Measurements from ENCODE around the gene NUDT21. TPM values are rescaled to one million over a fixed set of nuclear protein-coding genes. Genes with fewer than 3 reads are reported as not detected.

The NUDT21 gene
- total and polyA plus RNA-seq, 8 donors, result 6.4 to 174 (median 27.7) TPM

DNA sequence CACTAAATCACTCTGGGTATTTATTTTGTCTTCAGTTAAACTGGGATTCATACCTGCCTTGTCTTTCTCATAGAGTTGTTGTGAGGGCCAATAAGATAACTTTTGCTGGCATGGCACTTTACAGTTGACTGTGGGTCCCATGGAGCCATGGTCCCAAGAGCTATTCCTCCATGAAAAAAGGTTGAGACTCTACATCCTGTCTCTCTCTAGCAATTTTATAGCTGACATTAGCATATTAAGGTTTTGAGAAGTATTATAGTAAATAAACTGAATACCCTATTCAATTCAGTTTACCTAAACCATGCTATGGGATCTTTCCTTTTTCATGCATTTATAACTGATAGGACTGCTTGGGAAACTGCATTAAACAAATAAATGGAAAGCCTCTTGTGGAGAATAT, 17.7 kb upstream of the NUDT21 start:
- H3K9me3 ChIP-seq, result no peaks in the 10 kb centered on the region
- no peak overlapping the region for H3K27ac ChIP-seq
- no peak overlapping the region for H3K4me3 ChIP-seq
- intact Hi-C loops (cut with DNase I; ENCODE audit: low total_unique reads), result no loop called here
- H3K36me3 ChIP-seq, result peaks cover 70 to 100% (median 100%) of the 10 kb centered on the region in 4 donors
- DNase-seq, result no peak
- no peaks in the 10 kb centered on the region for H3K27me3 ChIP-seq
- H3K4me1 ChIP-seq, result no peaks in the 10 kb centered on the region
- TF ChIP-seq, protein P1, sequence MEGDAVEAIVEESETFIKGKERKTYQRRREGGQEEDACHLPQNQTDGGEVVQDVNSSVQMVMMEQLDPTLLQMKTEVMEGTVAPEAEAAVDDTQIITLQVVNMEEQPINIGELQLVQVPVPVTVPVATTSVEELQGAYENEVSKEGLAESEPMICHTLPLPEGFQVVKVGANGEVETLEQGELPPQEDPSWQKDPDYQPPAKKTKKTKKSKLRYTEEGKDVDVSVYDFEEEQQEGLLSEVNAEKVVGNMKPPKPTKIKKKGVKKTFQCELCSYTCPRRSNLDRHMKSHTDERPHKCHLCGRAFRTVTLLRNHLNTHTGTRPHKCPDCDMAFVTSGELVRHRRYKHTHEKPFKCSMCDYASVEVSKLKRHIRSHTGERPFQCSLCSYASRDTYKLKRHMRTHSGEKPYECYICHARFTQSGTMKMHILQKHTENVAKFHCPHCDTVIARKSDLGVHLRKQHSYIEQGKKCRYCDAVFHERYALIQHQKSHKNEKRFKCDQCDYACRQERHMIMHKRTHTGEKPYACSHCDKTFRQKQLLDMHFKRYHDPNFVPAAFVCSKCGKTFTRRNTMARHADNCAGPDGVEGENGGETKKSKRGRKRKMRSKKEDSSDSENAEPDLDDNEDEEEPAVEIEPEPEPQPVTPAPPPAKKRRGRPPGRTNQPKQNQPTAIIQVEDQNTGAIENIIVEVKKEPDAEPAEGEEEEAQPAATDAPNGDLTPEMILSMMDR (IDR thresholded peaks at IDR 0.05), result no peak
- TF ChIP-seq POLR2AphosphoS5 (IDR thresholded peaks at IDR 0.05), result no peak
- no peak for TF ChIP-seq POLR2A (IDR thresholded peaks at IDR 0.05)
- no peak for TF ChIP-seq EP300 (IDR thresholded peaks at IDR 0.05)

- Histone ChIP-seq H3K27ac (no peak overlapping the region), H3K36me3 (peaks cover 50 to 100% (median 96%) of the 10 kb centered on the region in 4 donors), H3K9me3 (no peaks in the 10 kb centered on the region), H3K27me3 (no peaks in the 10 kb centered on the region), H3K4me1 (no peaks in the 10 kb centered on the region), H3K4me3 (no peak overlapping the region)
- no peak for TF ChIP-seq POLR2AphosphoS5 (IDR thresholded peaks at IDR 0.05)
- TF ChIP-seq POLR2A (IDR thresholded peaks at IDR 0.05), result no peak
- TF ChIP-seq, protein P1 (IDR thresholded peaks at IDR 0.05), result no peak
- no peak for TF ChIP-seq EP300 (IDR thresholded peaks at IDR 0.05)
- intact Hi-C loops (cut with DNase I; ENCODE audit: low total_unique reads), result no loop called here
- WGBS, 5 donors, result 95 to 98% (median 97%) methylated on average over 2 of the region's 2 CpGs
- no peak for DNase-seq
Measured at GRCh38 chr16:56466344-56466743, 15.2 kb upstream of the NUDT21 start.

DNA sequence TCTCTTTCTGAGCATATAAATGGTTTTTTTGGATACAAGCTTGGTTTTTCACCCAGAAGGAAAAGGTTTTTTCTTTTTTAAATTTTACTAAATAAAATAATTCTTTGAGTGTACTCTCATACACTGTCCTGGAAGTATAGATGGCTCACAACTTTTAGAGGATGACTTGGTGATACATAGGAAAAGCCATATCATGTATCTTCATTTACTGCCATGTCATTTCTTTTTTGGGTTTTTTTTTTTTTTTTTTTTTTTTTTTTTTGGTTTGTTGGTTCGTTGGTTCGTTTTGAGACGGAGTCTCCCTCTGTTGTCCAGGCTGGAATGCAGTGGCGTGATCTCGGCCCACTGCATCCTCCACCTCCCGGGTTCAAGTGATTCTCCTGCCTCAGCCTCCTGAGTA, 12.0 kb upstream of the NUDT21 start:
- DNase-seq, result no peak
- 91 to 99% (median 94%) methylated on average over 6 of the region's 6 CpGs for WGBS, 5 donors
- TF ChIP-seq, protein P1 (IDR thresholded peaks at IDR 0.05), result no peak
- TF ChIP-seq POLR2A (IDR thresholded peaks at IDR 0.05), result no peak
- TF ChIP-seq EP300 (IDR thresholded peaks at IDR 0.05), result no peak
- TF ChIP-seq POLR2AphosphoS5 (IDR thresholded peaks at IDR 0.05), result no peak
- no peak overlapping the region for H3K27ac ChIP-seq
- H3K4me1 ChIP-seq, result no peaks in the 10 kb centered on the region
- H3K9me3 ChIP-seq, result no peaks in the 10 kb centered on the region
- H3K27me3 ChIP-seq, result no peaks in the 10 kb centered on the region
- intact Hi-C loops (cut with DNase I; ENCODE audit: low total_unique reads), result no loop called here
- H3K4me3 ChIP-seq, result no peak overlapping the region
- peaks cover 28 to 96% (median 91%) of the 10 kb centered on the region in 4 donors for H3K36me3 ChIP-seq

DNA sequence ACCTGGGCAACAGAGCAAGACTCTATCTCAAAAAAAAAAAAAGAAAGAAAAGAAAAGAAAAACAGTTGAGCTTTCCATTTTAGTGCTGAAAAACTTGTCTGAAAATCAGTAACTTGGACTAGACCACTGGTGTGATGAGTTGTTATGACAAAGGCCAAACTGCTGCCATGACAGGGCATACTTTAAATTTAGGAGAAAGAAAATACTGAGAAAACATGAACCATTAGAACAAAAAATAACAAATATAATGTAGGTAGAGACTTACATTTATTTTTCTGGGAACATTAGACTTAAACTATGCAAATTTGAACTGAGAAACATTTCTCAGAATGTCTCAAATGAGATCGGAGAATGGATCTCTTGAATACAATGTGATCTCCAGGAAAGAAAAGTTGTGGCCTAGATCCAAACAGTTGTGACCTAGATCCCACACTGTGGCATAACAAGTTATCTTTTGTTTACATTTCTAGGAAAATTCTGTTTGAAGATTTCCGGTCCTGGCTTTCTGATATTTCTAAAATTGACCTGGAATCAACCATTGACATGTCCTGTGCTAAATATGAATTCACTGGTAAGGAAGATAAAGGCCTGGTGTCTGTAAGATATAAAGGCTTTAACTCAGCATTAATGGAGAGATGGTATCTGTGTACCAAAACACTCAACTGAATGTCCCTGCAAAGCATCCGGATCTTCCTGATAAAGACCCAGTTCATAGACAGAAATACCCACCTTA, 11.1 kb upstream of the NUDT21 start:
- H3K9me3 ChIP-seq, result no peaks in the 10 kb centered on the region
- H3K36me3 ChIP-seq, result peaks cover 24 to 95% (median 90%) of the 10 kb centered on the region in 4 donors
- WGBS, 5 donors, result 58 to 69% (median 65%) methylated on average over 3 of the region's 3 CpGs

More for the DNA sequence above, 11.1 kb upstream of the NUDT21 start:
- TF ChIP-seq POLR2AphosphoS5 (IDR thresholded peaks at IDR 0.05) (no peak), EP300 (IDR thresholded peaks at IDR 0.05) (no peak), POLR2A (IDR thresholded peaks at IDR 0.05) (no peak)
- TF ChIP-seq, protein P1 (IDR thresholded peaks at IDR 0.05), result no peak
- Histone ChIP-seq H3K4me3 (no peak overlapping the region), H3K27me3 (no peaks in the 10 kb centered on the region), H3K27ac (no peak overlapping the region), H3K4me1 (no peaks in the 10 kb centered on the region)
- no peak for DNase-seq
- intact Hi-C loops (cut with DNase I; ENCODE audit: low total_unique reads), result no loop called here

Data from stomach (tissue), 9 donors.